OCI-LY7 (cell line): ENCODE data around the gene OR6B1.

ENCODE experiments used
- CTCF ChIP-seq: fragments of 200-600 bp; sonication (generic); conservative IDR thresholded peaks from 2 replicates; pipeline ENCODE4 v1.5.1; 2014; ENCODE audit warnings: mild to moderate bottlenecking, antibody characterized with exemption, low read length, moderate library complexity, mixed read lengths
- EZH2phosphoT487 ChIP-seq: fragments of 200-600 bp; sonication (generic); IDR thresholded peaks from 2 replicates; pipeline ENCODE4 v1.6.1; 2018; ENCODE audit warnings: low read depth, borderline replicate concordance, mild to moderate bottlenecking, mixed run types, antibody characterized with exemption, low read length, moderate library complexity, mixed read lengths

DNA sequence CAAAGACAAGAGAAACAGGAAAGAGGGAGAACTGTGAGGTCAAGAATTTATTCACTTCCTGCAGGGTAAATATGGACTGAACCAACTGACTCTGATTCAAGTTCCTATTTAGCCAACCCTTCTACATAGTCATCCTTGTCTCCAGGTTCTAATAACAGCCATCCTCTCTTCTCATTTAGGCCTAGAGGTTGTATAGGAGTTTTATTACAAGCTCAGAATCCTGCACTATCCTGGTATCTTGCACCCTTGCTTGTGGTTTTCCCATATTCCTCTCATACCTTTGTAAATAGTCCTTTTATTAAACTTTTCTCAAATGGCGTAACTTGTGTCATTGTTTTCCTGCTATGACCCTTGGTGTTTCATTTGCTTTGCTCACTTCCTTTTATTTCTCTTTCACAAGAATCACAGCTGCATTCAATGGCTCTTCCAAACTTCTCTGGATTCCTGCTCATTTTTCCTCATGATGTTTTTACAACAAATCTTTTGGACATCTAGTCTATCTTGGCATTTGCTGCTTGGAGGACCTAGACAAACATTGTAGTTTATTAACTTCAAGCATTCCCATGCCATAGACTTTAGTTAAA is 36.3 kb downstream of the OR6B1 start:
- TF ChIP-seq EZH2phosphoT487 (no peak), CTCF (no peak)
